ENCODE measurements around the gene SNX1.
"Not testable (repeated sequence)": the region's sequence is repeated elsewhere in the genome, so short reads cannot be mapped to it uniquely, and the experiment has no call there.

The SNX1 gene, protein sequence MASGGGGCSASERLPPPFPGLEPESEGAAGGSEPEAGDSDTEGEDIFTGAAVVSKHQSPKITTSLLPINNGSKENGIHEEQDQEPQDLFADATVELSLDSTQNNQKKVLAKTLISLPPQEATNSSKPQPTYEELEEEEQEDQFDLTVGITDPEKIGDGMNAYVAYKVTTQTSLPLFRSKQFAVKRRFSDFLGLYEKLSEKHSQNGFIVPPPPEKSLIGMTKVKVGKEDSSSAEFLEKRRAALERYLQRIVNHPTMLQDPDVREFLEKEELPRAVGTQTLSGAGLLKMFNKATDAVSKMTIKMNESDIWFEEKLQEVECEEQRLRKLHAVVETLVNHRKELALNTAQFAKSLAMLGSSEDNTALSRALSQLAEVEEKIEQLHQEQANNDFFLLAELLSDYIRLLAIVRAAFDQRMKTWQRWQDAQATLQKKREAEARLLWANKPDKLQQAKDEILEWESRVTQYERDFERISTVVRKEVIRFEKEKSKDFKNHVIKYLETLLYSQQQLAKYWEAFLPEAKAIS

DNA sequence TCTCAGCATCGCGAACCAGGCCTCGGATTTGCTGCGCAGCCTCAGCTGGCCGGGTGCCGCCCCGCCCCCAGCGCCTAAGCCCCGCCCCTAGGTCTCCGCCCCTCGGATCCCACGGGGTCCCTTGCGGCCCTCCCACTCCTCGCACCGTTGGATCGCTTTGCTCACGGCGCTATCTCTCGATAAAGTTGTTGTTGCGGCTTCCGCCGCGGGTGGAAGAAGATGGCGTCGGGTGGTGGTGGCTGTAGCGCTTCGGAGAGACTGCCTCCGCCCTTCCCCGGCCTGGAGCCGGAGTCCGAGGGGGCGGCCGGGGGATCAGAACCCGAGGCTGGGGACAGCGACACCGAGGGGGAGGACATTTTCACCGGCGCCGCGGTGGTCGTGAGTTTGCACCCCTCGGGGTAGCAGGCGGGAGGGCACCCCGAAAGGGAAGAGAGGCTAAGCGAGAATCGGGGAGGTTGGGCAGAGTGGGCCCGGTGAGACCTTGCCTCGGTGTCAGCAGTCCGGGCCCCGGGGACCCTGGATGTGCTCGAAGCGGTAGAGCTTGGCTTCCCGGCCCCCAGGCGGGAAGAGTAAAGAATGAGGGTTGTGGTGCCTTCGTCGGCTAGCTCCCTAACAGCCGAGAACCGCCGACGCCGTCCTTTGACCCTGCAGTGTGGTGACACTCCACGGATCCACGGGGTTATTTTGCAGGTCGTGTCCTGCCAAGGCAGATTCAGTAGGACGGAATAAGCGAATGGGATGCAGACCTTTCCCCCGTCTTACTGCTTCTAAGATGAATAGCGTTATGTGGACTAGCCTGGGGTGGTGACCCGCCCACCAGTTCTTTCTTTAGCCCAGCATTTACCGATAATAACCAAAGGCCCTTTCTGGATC is at the start of gene SNX1:
Gene SNX1 (plus strand): TSS at position 188 of the 873 bp plus-strand sequence. CDS start 32 bp downstream, at position 220.
- peak; percentile 96 for DNase-seq

DNA sequence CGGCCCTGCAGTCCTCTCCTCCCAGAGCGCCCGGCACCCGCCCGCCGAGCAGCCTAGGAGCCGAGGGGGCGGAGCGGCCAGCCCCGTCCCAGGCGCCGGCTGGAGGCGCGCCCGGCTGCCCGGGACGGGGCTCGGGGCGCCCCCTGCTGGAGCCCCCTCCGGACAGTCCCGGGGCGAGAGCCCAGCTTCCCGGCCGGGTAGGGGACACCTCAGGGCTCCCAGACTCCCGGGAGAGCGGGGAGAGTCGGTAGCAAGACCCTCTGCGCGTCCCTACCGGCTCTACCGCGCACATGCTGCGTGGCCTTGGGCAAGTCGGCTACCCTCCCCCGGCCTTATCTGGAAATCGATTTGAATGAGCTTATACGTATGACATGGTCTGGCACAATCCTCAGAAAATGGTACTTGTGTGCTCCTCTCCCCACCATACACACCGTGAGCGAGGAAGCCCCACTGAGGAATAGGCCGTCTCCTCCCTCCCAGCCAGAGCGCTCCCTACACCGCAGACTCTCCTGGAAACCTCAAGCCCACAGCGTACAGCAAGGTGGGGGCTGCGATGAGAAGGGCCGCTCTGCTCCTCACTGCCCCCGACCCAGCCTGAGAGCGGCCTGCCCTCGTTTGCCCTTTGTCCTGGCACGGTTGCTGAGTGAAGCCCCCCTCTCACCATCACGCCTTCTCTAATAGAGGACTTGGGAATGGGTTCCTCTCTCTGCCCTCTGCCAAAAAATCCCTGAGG is 49.2 kb upstream of the SNX1 start, which contains the start of gene DAPK2:
Gene DAPK2 (minus strand): TSS at position 65 of the 733 bp plus-strand sequence. CDS start 6,224 bp downstream, outside the sequence.
- peak; percentile 75 for DNase-seq

DNA sequence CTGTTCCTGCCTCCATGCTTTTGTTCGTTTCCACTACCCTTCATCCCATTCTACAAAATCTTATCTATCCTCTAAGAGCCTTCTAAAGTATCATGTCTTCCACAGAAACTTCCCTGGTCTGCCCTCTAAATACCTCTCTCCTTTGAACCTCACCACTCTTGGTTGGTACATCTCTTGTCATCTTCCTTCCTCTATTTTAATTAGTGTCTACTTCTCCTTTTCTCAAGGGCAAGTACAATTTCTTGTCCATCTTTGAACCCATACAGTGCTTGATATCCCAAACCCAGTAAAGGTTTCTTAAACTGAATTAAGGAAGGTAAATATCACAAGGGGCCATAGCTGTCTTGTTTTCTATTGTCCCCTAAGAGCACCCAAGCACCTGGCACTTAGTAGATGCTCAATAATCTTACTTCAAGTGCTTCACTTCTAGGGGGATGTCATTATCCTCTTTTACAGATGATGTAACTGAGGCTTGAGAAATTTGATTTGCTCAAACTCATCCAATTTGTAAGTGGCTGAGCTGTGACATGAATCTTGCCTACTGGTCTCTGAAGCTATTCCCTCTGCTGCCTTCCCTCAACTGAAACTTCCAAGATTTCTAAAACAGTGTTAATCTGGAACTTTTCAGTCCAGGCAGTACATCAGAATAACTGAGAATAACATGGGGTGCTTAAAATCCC is 46.9 kb upstream of the SNX1 start:
- no peak for DNase-seq

DNA sequence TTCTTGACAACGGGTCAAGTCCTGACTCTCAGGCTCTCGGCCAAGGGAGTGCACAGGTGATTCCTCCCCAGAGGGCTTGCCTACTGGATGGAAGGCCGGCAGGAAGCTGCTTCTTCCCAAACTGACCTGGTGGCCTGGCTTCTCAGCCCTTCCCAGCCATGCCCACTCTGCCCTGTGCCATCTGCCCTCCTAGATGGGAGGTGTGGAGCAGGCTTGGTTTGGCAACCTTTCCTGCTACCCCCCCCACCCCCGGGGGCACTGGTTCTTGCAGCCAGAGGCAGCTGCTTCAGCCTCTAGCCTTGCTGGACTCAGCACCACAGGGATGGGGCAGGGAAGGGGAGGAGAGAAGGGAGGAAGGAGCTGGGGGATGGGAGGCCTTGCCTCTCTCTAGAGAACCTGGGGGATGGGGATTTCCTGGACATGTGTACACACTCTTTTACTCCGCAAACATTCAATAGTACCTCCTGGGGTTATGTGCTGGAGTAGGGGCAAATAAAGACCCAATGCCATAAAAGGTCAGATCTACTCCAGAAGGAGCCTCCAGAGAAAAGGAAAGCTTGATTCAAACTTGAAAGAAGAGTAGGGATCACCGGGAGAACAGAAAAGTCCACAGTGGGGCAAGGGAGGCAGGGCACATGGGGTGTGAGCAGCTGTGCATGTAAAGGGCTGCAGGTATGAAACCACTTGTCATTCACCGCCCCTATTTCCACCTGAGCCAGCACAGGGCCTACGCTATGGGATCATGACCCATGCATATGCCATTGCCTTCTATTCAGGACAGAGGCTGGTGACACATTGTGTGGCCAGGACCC is 45.3 kb upstream of the SNX1 start:
- DNase-seq, result no peak

DNA sequence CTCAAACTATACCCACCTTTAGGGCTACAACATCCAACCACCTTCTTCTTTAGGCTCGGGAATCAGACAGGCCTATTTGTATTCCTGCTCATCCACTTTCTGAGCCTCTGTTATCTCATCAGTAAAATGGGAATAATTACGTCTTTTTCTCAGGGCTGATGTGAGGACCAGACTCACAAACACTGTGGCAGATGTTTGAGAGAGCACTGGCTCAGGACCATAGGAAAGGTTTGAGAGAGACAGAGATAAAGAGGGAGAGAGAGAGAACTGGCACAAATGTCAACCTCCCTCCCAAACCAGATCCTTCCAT is 44.7 kb upstream of the SNX1 start:
- DNase-seq, result no peak

DNA sequence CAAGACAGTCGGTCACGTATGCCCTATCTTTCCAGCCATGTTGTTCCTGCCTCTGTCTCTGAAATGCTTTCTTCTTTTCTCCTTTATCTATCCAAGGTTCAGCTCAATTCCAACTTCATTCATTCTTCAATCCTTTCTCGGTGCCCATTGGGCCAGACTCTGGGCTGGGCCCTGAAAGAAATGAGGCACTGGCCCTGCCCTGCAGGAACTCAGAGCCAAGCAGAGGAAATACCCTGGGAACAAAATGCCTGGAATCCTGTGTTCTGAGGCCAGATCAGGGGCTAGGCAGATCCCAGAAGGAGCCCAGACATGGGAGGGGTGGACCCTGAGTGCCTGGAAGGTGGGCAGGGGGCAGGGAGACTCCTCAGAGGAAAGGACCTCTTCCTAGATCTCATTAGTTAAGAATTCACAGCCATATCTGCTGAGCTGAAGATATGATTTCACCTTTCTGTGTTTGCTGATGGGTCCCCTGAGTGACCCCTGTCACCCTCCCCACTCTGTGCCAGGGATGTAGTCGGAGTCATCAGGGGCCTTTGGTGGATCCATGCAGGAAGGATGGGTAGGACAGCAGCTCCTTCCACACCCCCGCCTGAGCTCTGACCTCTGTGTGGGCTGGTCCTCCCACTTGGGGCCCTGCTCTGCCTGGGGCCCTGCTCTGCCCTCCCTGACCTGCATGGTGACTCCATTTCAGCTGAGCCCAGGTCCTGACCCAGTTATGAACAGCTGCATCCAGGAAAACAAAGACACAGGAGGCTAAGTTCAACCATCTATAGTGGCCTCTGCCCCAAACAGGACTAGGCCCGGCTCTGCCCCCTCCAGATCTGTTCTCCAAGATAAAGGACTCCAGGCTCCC is 44.1 kb upstream of the SNX1 start:
- DNase-seq, result no peak

DNA sequence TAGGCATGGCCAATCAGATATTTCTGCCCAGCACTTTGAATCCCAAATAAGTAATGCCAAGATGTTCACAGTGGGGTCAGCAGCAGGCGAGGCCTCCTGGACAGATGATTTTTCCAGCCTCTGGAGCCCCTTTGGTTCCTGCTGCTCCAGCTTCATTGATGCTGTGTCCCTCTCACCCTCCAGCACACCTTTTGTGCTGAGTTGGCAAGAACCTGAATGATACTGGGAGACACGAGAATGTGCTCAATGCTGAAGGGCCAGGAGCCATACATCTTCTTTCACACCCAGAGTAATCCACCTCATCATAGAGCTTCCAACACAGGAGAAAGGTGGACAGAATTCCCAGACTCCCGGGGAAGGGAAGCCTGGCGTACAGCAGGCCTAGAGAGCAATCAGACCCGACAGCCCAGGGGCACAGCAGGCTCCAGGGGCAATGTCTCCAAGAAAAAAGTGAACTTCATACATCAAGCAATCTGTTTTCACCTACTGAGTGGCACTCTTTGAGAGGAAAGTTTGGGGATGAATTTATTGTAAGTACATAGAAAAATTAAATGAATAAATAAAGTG is 42.8 kb upstream of the SNX1 start:
- DNase-seq, result no peak

DNA sequence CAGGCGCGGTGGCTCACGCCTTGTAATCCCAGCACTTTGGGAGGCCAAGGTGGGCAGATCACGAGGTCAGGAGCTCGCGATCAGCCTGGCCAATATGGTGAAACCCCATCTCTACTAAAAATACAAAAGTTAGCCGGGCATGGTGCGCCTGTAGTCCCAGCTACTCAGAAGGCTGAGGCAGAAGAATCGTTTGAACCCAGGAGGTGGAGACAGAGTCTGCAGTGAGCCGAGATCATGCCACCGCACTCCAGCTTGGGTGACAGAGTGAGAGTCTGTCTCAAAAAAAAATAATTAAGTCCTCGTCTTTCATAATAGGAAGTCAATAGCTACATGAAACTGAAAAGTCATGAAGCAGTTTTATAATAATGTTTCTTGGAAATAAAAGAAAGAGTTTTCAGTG is 42.1 kb upstream of the SNX1 start:
- DNase-seq, result not testable (repeated sequence)

DNA sequence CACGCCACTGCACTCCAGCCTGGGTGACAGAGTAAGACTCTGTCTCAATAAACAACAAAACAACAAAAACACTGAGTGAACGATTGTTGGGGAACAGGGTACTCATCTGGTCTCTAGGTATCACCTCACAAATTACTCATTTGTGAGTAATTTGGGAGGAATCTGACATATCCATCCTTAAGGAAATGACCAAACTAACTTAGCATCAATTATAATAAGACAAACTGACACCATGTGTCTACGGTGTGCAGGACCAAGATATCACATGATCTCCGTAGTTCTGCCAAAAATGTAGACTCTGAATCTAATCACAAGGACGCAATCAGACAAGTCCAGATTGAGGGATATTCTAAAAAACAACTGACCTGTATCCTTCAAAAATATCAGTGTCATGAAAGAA is 37.5 kb upstream of the SNX1 start:
- DNase-seq, result no peak

DNA sequence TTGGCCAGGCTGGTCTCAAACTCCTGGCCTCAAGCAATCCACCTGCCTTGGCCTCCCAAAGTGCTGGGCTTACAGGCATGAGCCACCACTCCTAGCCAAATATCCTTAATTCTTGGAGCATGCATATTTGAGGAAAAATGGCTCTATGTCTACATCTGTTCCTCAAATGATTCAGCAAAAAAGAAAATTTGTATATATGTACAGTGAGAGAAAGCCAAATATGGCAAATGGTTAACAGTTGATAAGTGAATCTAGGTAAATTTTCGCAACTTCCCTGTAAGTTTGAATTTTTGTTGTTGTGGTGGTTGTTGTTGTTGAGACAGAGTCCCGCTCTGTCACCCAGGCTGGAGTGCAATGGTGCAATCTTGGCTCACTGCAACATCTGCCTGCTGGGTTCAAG is 36.7 kb upstream of the SNX1 start:
- DNase-seq, result not testable (repeated sequence)

DNA sequence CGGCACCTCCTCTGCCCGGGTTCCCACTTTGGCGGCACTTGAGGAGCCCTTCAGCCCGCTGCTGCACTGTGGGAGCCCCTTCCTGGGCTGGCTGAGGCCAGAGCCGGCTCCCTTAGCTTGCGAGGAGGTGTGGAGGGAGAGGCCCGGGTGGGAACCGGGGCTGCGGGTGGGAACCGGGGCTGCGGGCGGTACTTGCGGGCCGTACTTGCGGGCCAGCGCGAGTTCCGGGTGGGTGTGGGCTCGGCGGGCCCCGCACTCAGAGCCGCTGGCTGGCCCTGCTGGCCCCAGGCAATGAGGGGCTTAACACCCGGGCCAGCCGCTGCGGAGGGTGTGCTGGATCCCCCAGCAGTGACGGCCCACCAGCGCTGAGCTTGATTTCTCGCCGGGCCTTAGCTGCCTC is 35.1 kb upstream of the SNX1 start:
- DNase-seq, result no peak

DNA sequence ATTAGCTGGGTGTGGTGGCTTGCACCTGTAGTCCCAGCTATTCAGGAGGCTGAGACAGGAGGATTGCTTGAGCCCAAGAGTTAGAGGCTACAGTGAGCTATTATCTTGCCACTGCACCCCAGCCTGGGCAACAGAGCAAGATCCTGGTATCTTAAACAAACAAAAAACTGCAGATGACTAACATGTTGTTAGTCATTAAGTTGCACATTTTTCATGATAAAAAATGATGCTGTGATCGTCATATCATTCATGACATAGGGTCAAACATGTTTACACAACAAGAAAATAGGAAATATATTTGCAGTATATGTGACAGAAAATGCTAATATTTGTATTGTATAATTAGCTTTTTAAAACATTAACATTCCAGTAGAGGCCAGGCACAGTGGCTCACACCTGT is 29.3 kb upstream of the SNX1 start:
- no peak for DNase-seq

DNA sequence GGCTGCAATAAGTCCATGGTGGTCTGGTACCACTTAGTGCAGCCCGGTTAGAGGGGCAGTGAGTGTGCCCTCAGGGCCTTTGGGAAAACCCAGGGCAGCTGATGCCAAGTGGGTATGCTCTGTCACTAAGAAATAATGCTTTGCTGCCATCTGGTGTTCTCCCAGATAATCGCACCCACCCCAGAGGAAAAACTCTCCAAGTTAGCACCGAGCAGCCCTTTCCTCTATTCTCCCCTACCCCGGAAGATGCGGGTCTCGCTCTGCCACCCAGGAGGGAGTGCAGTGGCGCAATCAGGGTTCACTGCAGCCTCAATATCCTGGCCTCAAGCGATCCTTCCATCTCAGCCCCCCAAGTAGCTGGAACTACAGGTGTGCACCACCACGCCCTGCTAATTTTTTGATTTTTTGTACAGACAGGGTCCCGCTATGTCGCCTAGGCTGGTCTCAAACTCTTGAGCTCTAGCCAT is 28.2 kb upstream of the SNX1 start:
- peak; percentile 79 for DNase-seq

DNA sequence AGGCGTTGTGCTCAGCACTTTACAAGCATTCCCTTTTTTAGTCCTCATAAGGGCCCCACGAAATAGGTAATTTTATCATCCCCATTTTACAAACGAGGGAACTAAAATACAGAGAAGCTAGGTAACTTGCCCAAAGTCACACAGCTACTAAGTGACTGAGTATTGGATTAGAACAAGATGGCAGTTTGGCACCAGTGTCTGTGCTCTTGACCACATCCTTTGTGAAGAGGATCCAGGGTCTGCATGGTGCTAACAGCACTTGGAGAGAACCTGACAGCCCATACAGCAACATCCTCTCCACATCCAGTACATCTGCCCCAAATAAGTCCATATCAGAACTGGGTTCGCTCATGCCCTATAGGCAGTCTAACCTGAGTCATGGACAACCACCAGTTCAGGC is 27.6 kb upstream of the SNX1 start:
- DNase-seq, result peak; percentile 9

DNA sequence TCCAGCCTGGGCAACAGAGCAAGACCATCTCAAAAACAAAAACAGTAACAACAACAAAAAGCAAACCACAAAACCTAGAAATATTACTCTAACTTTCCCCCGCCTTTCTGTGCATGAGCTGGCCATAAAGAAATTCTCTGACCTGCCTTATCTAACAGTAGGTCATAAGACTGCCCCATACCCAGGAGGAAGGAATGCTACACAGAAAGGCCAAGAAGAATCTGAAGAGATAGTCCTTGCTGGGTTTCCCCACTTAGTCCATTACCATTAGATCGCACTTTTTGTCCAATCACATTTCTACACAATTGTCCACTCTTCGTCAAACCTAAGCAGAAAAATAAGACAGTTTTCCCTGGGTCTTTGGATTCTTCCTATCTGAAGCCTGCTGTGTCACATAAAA is 25.7 kb upstream of the SNX1 start:
- DNase-seq, result no peak

DNA sequence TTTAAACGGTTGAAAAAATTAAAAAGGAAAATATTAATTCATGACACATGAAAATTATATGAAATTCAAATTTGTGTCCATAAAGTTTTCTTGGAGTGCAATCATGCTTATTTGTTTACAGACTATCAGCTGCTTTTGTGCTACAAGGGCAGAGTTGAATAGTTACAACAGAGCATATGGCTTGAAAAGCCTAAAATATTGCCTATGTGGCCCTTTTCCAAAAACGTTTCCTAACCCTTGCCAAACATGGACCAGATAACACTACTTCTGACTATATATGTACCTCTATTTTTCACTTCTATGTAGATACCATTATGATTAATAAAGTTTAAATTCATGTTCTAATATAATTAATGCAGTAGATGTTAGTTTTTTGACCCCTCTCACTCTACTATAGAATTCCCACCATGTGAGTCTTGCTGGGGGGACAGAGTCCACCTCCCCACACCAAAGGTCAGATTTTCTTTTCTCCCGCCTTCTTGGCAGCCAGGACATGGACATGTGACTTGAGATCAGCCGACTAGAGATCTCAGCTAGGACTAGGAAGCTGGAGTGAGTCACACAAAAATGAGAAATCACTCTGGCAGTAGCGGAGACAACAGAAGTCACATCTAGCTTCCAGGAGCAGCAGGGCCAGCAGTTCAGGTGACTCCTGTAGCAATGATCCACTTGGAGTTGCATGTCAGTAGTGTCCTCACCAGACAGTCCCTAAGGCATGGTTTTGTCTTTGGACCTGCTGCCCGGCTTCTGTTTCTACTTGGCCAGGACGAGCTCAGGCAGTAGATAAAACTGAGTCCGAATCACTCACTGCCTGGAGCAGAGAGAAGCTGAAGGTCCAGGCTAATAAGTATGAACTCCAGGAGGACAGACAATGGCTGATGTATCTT is 24.6 kb upstream of the SNX1 start:
- DNase-seq, result no peak

DNA sequence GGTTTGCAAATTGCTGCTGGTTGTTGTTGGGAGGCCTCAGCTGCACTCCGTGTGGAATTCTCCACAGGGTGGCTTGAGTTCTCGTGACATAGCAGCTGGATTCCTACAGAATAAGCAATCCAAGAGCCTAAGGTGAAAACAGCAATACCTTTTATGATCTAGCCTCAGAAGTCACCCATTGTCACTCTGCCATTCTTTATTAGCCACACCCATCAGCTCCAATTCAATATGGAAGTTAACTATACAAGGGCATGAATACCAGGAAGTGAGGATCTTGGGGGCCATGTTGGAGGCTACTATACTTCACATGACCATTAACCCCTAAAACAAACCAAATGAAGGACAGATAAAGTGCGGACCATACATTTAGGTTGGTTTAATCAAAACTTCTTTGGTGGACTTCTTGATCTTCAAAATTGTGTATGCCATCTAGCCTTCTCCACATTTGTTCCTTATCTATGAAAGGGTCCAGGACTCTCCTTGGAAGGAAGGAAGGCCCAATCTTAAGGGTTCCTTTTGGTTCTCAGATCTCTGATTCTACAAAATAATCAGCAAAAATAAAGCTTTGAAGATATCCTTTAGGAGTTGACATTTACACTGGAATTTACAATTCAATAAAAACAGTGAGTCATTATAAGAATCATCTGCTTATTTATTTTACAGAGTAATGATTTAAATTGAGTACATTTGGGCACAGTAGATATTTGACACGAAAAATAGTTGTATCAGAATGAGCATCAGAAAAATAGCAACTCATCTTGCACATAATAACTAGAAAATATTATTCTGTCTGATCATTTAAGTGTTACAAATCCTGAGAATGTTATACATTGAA is 23.6 kb upstream of the SNX1 start:
- DNase-seq, result no peak

DNA sequence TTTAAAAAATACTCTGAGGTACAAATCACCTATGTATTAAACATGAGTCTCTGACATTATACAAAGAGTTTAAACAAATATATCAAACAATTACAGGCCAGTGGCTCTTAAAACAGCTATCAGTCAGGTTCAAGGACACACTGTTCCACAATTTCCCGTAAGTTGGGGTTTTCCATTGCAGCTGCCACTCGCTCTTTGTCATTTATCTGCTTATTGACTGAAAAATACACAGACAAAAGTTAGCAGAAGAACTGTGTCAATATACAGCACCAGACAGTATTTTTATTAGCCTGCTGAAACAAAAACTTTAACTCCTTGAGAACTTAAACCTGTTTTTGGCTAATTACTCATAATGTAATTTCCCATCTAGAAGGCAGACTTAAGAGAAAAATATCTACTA is 23.0 kb upstream of the SNX1 start:
- DNase-seq, result no peak

Measured in activated CD4-positive, alpha-beta T cell treated with anti-CD3 and anti-CD28 coated beads, Interleukin-10, Interleukin-2, amounts not matched to agents 100 ng/mL and 50 ng/mL, durations not matched to agents 16 hours and 8 hours (primary cell).